ENCODE data around the gene DEUP1. TPM values are rescaled to one million over a fixed set of nuclear protein-coding genes. Genes with fewer than 3 reads are reported as not detected.
"Not testable (repeated sequence)": the region's sequence is repeated elsewhere in the genome, so short reads cannot be mapped to it uniquely, and the experiment has no call there.

The DEUP1 gene
- total RNA-seq, 1 donor from 2014 or later, result 0.68 TPM

GRCh38 chr11:93458286-93458685 lies 127.7 kb downstream of the DEUP1 start:
- intact Hi-C loops (cut with DNase I), result no loop called here
- no peak overlapping the region for H3K27ac ChIP-seq
- no peak for DNase-seq

GRCh38 chr11:93463666-93464065 lies 133.1 kb downstream of the DEUP1 start:
- H3K36me3 ChIP-seq; ATAC-seq; H3K27ac ChIP-seq; H3K4me1 ChIP-seq; H3K4me3 ChIP-seq; H3K9me3 ChIP-seq; DNase-seq; intact Hi-C loops (cut with DNase I); H3K27me3 ChIP-seq (ENCODE audit: low read depth): not testable (repeated sequence)

More at GRCh38 chr11:93458286-93458685, 127.7 kb downstream of the DEUP1 start:
- H3K27me3 ChIP-seq (ENCODE audit: low read depth), result no peaks in the 10 kb centered on the region
- ATAC-seq, result no peak
- H3K36me3 ChIP-seq, result no peaks in the 10 kb centered on the region
- H3K4me3 ChIP-seq, result no peak overlapping the region
- TF ChIP-seq CTCF (IDR thresholded peaks at IDR 0.05), result no peak
- no peaks in the 10 kb centered on the region for H3K4me1 ChIP-seq
- no peaks in the 10 kb centered on the region for H3K9me3 ChIP-seq

- Histone ChIP-seq H3K27ac (no peak overlapping the region), H3K36me3 (no peaks in the 10 kb centered on the region), H3K27me3 (ENCODE audit: low read depth) (no peaks in the 10 kb centered on the region), H3K4me1 (no peaks in the 10 kb centered on the region), H3K4me3 (no peak overlapping the region), H3K9me3 (no peaks in the 10 kb centered on the region)
- no peak for TF ChIP-seq CTCF (IDR thresholded peaks at IDR 0.05)
- ATAC-seq (no peak), DNase-seq (no peak)
- intact Hi-C loops (cut with DNase I), result no loop called here
Observed at GRCh38 chr11:93464927-93465540, 134.5 kb downstream of the DEUP1 start.

- Histone ChIP-seq H3K4me1 (no peaks in the 10 kb centered on the region), H3K27me3 (ENCODE audit: low read depth) (no peaks in the 10 kb centered on the region), H3K36me3 (no peaks in the 10 kb centered on the region), H3K4me3 (no peak overlapping the region), H3K9me3 (no peaks in the 10 kb centered on the region), H3K27ac (no peak overlapping the region)
- DNase-seq (no peak), ATAC-seq (no peak)
- no peak for TF ChIP-seq CTCF (IDR thresholded peaks at IDR 0.05)
- intact Hi-C loops (cut with DNase I), result no loop called here
Observed at GRCh38 chr11:93467054-93467453, 136.5 kb downstream of the DEUP1 start.

- no peaks in the 10 kb centered on the region for H3K9me3 ChIP-seq
- H3K36me3 ChIP-seq, result no peaks in the 10 kb centered on the region
- no peak overlapping the region for H3K4me3 ChIP-seq
- no peak for TF ChIP-seq CTCF (IDR thresholded peaks at IDR 0.05)
- intact Hi-C loops (cut with DNase I), result no loop called here
- no peak for ATAC-seq
- H3K27me3 ChIP-seq (ENCODE audit: low read depth), result no peaks in the 10 kb centered on the region
- H3K27ac ChIP-seq, result no peak overlapping the region
- H3K4me1 ChIP-seq, result no peaks in the 10 kb centered on the region
- no peak for DNase-seq
Observed at GRCh38 chr11:93468290-93468689, 137.7 kb downstream of the DEUP1 start.

- Histone ChIP-seq H3K27ac (no peak overlapping the region), H3K4me1 (no peaks in the 10 kb centered on the region), H3K36me3 (peaks cover 7% of the 10 kb centered on the region), H3K4me3 (no peak overlapping the region), H3K27me3 (ENCODE audit: low read depth) (no peaks in the 10 kb centered on the region), H3K9me3 (no peaks in the 10 kb centered on the region)
- intact Hi-C loops (cut with DNase I), result no loop called here
- no peak for TF ChIP-seq CTCF (IDR thresholded peaks at IDR 0.05)
- no peak for ATAC-seq
- DNase-seq, result no peak
Observed at GRCh38 chr11:93474123-93474522, 143.6 kb downstream of the DEUP1 start.

Measured in lower lobe of right lung (tissue), 2 donors.